Measurements from ENCODE around the gene AUP1.

The AUP1 gene

GRCh38 chr2:74514368-74515270, 14.9 kb downstream of the AUP1 start, which contains the start of gene TLX2:
TLX2 (plus strand) TSS chr2:74514450; CDS start chr2:74514807, 357 bp downstream.
- no peak for DNase-seq (ENCODE audit: low read depth in 2 of 2, low spot score in 1 of 2)

- DNase-seq (ENCODE audit: low read depth in 2 of 2, low spot score in 1 of 2) = no peak
Measured at GRCh38 chr2:74513605-74514367, 15.7 kb downstream of the AUP1 start.

- no peak for DNase-seq (ENCODE audit: low read depth in 2 of 2, low spot score in 1 of 2)
Measured at GRCh38 chr2:74512744-74513604, 16.5 kb downstream of the AUP1 start.

GRCh38 chr2:74511104-74511989, 18.2 kb downstream of the AUP1 start:
- DNase-seq (ENCODE audit: low read depth in 2 of 2, low spot score in 1 of 2) = no peak

- DNase-seq (ENCODE audit: low read depth in 2 of 2, low spot score in 1 of 2) = no peak
Measured at GRCh38 chr2:74510272-74510671, 19.2 kb downstream of the AUP1 start.

- DNase-seq (ENCODE audit: low read depth in 2 of 2, low spot score in 1 of 2) = no peak
Measured at GRCh38 chr2:74507926-74508520, 21.5 kb downstream of the AUP1 start.

- peak; percentile 98 to 99 for DNase-seq (ENCODE audit: low read depth in 2 of 2, low spot score in 1 of 2)
Measured at GRCh38 chr2:74507145-74507925, 22.2 kb downstream of the AUP1 start, which contains the start of gene PCGF1. PCGF1 (minus strand) TSS chr2:74507695; CDS start chr2:74507668, 27 bp downstream.

GRCh38 chr2:74505448-74506246, 23.9 kb downstream of the AUP1 start:
- no peak for DNase-seq (ENCODE audit: low read depth in 2 of 2, low spot score in 1 of 2)

- no peak for DNase-seq (ENCODE audit: low read depth in 2 of 2, low spot score in 1 of 2)
Measured at GRCh38 chr2:74504591-74504990, 24.9 kb downstream of the AUP1 start.

GRCh38 chr2:74503506-74504475, 25.7 kb downstream of the AUP1 start:
- DNase-seq (ENCODE audit: low read depth in 2 of 2, low spot score in 1 of 2) = no peak

GRCh38 chr2:74502720-74503505, 26.6 kb downstream of the AUP1 start:
- DNase-seq (ENCODE audit: low read depth in 2 of 2, low spot score in 1 of 2) = peak in 1 of 2 donors; percentile 35

GRCh38 chr2:74502147-74502719, 27.3 kb downstream of the AUP1 start:
- no peak for DNase-seq (ENCODE audit: low read depth in 2 of 2, low spot score in 1 of 2)

GRCh38 chr2:74501335-74502071, 28.0 kb downstream of the AUP1 start:
- DNase-seq (ENCODE audit: low read depth in 2 of 2, low spot score in 1 of 2) = no peak

GRCh38 chr2:74500578-74500946, 28.9 kb downstream of the AUP1 start:
- no peak for DNase-seq (ENCODE audit: low read depth in 2 of 2, low spot score in 1 of 2)

- DNase-seq (ENCODE audit: low read depth in 2 of 2, low spot score in 1 of 2) = no peak
Measured at GRCh38 chr2:74499940-74500577, 29.4 kb downstream of the AUP1 start.

Measured in stimulated activated CD8-positive, alpha-beta memory T cell treated with anti-CD3 and anti-CD28 coated beads, Interleukin-4, amount 100 ng/mL, for 4 hours (primary cell).